Small intestine (tissue), 7 donors: Measurements from ENCODE around the gene LRRC53. TPM values are rescaled to one million over a fixed set of nuclear protein-coding genes. Genes with fewer than 3 reads are reported as not detected.

ENCODE experiments used
- DNase-seq, 2 donors: peaks; one replicate each; pipeline versions ENCODE4 v3.0.0 to v3.0.0-alpha.2; 2013
- FAIRE-seq: peaks from 2 replicates; lab custom pipeline; 2012; peaks lifted over from hg19 to GRCh38; lab: Jason Lieb, UNC
- H3K27ac ChIP-seq, 3 donors: one replicate each; pipeline ENCODE4 v1.5.1; 2013; ENCODE audit warnings: low read length in 2 of 3, mild to moderate bottlenecking in 2 of 3, control low read depth in 1 of 3, inconsistent platforms in 1 of 3, low read depth in 1 of 3, moderate library complexity in 1 of 3
- H3K27me3 ChIP-seq, 3 donors: one replicate each; pipeline ENCODE4 v1.6.1; 2013; ENCODE audit warnings: low read length in 3 of 3, inconsistent platforms in 1 of 3; ENCODE audit not compliant: control insufficient read depth in 3 of 3, insufficient read depth in 3 of 3
- H3K36me3 ChIP-seq, 3 donors: one replicate each; pipeline ENCODE4 v1.6.1; 2013; ENCODE audit warnings: low read length in 3 of 3, inconsistent platforms in 1 of 3, low read depth in 1 of 3, mild to moderate bottlenecking in 1 of 3, moderate library complexity in 1 of 3; ENCODE audit not compliant: control insufficient read depth in 3 of 3, insufficient read depth in 2 of 3
- H3K4me1 ChIP-seq, 3 donors: one replicate each; pipeline ENCODE4 v1.6.1; 2013; ENCODE audit warnings: low read length in 2 of 3, inconsistent platforms in 1 of 3, low read depth in 1 of 3, mild to moderate bottlenecking in 1 of 3, moderate library complexity in 1 of 3; ENCODE audit not compliant: control insufficient read depth in 3 of 3, insufficient read depth in 2 of 3
- H3K4me3 ChIP-seq, 3 donors: one replicate each; pipeline ENCODE4 v1.5.1; 2013; ENCODE audit warnings: low read length in 3 of 3, control low read depth in 1 of 3, inconsistent platforms in 1 of 3, low read depth in 1 of 3, mild to moderate bottlenecking in 1 of 3, moderate library complexity in 1 of 3
- H3K9me3 ChIP-seq, 2 donors: one replicate each; pipeline ENCODE4 v1.6.1; 2013; ENCODE audit warnings: low read depth in 1 of 2, low read length in 1 of 2; ENCODE audit not compliant: control insufficient read depth in 2 of 2, insufficient read depth in 1 of 2
- WGBS, 3 donors: extraction: QIAGEN DNeasy Blood & Tissue Kit; methylation state at CpG; one replicate each; pipeline ENCODE4 v1.1.7; 2013; 5-methylcytosine and 5-hydroxymethylcytosine counted together
- polyA plus RNA-seq, 4 donors: library from polyadenylated mRNA; stranded (reverse) in 3 of 4; unstranded in 1 of 4; fragments of 200-250 nt in 3 of 4; fragments of 120-200 nt in 1 of 4; gene quantifications; one replicate each; pipeline versions ENCODE4 v1.2.1 to v1.2.3, GENCODE V29; 2013
- donor health status: healthy with polysubstance abuse.
- donor health status: control.
- donor health status: control.
- donor health status: Bipolar disorder and iron deficiency.
- donor health status: healthy.

The LRRC53 gene
- polyA plus RNA-seq, 4 donors: 0.03 TPM; not detected in 3

DNA sequence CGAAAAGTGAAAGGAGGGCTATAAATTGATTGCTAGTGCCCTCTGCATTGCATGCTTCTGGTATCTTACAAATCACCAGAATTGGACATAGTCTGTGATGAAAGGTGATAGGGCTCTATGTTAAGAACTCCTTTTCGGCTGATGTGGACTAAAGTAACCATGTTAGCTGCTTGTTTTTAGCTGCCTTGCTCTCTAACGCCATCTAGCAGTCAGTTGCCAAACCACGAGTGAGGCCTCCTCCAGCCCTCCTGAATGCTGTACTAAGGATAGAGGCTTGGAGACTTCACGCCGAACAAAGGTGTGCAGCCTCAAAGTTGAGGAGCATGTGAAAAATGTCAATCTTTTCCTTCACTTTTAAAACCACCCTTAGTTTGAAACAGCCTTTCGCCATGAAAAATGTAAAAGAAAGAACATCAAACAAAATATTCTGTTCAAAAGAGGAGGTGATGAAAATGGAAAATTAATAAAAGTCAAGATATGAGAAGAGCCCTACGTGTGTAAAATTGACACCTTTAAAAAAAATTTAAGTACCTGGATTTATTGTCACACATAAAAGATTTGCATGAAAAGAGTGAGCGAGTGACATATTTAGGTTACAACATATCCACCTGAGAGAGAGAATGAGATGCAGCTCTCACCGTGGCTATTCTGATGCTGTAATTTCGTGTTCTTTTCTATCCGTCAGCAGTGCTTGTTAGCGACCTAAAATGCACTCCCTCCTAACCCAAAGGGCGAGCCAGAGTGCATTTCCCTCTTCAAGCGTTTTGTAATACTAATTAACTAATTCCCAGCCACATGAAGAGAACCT, 8.1 kb downstream of the LRRC53 start:
- DNase-seq (peak; percentile 47 to 53), FAIRE-seq (no peak)
- Histone ChIP-seq H3K4me1 (no peaks in the 10 kb centered on the region), H3K4me3 (no peak overlapping the region), H3K27ac (peak overlapping the region in 1 of 3 donors; percentile 32), H3K36me3 (no peaks in the 10 kb centered on the region), H3K9me3 (no peaks in the 10 kb centered on the region), H3K27me3 (no peaks in the 10 kb centered on the region)
- WGBS, 3 donors: 38 to 44% (median 43%) methylated on average over 15 of the region's 15 CpGs

DNA sequence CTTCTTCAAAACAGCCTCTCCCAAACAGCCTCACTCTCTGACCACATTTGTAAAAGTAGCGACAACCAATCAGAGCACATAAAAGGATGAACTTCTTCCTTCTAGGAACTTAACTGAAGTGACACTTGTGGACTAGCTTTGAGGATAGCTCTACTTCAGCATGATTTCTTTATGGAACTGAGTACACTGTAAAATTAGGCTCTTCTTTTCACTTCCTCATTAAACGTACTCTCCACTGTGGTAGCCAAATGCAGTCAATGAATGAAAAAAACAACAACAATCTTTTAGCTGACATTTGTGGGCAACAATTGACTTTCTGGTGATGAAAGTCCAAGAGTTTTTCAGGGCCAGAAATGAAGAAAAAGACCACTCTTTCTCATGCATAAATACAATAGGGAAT, 9.6 kb downstream of the LRRC53 start:
- Histone ChIP-seq H3K4me3 (no peak overlapping the region), H3K27ac (no peak overlapping the region), H3K4me1 (no peaks in the 10 kb centered on the region), H3K36me3 (no peaks in the 10 kb centered on the region), H3K27me3 (no peaks in the 10 kb centered on the region), H3K9me3 (no peaks in the 10 kb centered on the region)
- WGBS, 3 donors: 74 to 81% (median 77%) methylated on average over 2 of the region's 2 CpGs
- FAIRE-seq: no peak
- DNase-seq: no peak

DNA sequence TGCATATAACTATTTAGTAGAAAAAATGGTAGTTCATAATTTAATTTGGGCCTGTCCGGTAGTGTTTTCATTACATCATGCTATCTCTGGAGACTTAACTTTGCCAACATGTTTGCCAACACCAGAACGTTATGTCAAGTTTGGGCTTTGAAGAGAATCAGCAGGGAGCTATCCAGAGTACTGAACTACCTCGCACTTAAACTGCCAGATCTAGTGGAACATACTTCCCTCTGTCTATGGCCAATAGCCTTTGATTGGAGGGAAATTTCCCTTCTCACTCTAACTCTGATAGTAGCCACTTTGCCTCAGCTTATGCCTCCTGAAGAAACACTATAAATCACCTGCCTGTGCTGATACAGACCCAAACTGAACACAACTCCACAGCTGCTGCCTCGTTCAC, 10.0 kb downstream of the LRRC53 start:
- Histone ChIP-seq H3K9me3 (no peaks in the 10 kb centered on the region), H3K36me3 (no peaks in the 10 kb centered on the region), H3K27me3 (no peaks in the 10 kb centered on the region), H3K4me3 (no peak overlapping the region), H3K27ac (no peak overlapping the region), H3K4me1 (no peaks in the 10 kb centered on the region)
- DNase-seq (peak in 1 of 2 donors; percentile 30), FAIRE-seq (no peak)
- 34 to 41% (median 39%) methylated on average over 4 of the region's 4 CpGs for WGBS, 3 donors

DNA sequence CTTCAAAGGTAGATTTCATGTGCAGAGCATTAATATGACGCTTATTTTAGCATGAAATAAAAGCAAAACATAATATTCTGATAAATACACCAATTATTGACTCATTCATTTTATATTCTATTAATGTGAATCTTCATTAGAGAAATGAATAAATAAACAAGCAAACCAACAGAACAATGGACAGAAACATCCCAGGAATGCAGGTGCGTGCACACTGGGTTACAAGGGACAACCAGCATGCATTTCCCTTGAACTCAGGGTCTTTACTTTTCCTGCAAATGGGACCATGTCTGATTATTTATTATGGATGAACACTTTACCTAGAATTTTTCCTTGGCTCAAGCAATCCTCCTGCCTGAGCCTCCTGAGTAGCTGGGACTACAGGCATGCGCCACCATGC, 13.5 kb downstream of the LRRC53 start:
- WGBS, 3 donors: 77 to 87% (median 79%) methylated on average over 3 of the region's 3 CpGs
- no peaks in the 10 kb centered on the region for H3K27me3 ChIP-seq
- H3K9me3 ChIP-seq: no peaks in the 10 kb centered on the region
- no peaks in the 10 kb centered on the region for H3K36me3 ChIP-seq
- DNase-seq (no peak), FAIRE-seq (no peak)
- H3K4me1 ChIP-seq: no peaks in the 10 kb centered on the region
- no peak overlapping the region for H3K4me3 ChIP-seq
- no peak overlapping the region for H3K27ac ChIP-seq

DNA sequence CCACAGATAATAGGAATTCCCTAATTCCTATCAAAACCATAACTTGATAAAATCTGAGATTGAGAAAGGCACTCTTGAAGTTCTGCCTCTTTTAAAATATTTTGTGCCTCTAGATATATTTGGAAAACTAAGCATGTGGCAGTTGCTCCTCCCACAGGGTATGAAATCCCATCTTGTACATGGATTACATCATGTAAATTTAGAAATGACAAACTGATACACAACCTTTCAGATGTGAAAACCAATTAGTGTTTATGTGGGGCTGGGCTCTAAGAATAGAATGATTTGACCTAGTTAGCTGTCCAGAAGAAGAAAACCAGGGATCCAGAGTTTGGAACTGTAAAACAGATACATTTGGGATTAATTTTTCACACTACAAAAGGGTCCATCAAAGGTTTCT, 15.7 kb downstream of the LRRC53 start:
- FAIRE-seq (no peak), DNase-seq (no peak)
- Histone ChIP-seq H3K4me1 (no peaks in the 10 kb centered on the region), H3K9me3 (no peaks in the 10 kb centered on the region), H3K27me3 (no peaks in the 10 kb centered on the region), H3K36me3 (no peaks in the 10 kb centered on the region), H3K27ac (no peak overlapping the region), H3K4me3 (no peak overlapping the region)

DNA sequence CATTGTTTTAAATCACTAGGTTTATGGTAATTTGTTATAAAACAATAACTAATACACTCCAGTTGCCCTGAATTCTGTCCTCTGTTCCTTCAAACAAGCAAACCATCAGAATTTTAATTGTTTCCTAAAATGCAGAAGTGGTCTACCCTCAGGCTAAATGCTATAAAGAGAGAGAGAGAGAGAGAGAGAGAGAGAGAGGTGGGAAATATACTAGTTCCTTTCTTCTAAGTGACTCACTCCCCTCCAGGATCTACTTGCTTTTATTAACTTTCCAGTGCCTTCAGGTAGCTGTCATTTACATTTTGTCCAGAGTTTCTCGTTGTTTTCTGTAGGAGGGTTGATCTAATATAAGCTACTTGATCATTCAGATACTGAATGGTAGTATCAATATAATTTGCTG, 26.4 kb downstream of the LRRC53 start:
- no peak for FAIRE-seq
- Histone ChIP-seq H3K9me3 (no peaks in the 10 kb centered on the region), H3K4me3 (no peak overlapping the region), H3K4me1 (no peaks in the 10 kb centered on the region), H3K36me3 (no peaks in the 10 kb centered on the region), H3K27me3 (no peaks in the 10 kb centered on the region), H3K27ac (no peak overlapping the region)
- WGBS, 3 donors: 19 to 67% (median 22%) methylated on average over 1 of the region's 1 CpG
- no peak for DNase-seq

DNA sequence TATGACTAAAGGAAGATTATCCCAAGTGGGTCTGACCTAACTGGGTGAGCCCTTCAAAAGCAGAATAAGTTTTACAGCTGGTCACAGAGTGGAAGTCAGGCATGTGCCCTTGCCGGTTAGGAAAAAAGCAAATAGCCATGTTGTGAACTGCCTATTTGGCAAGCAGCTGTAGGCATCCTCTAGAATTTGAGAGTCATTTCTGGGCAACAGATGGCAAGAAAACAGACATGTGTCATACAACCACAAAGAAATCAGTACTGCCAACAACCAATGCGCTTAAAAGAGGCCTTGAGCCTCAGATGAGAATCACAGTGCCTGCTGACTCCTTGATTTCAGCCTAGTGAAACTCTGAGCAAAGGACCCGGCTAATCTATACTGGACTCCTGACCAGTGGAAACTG, 26.8 kb downstream of the LRRC53 start:
- DNase-seq (no peak), FAIRE-seq (no peak)
- 76 to 84% (median 84%) methylated on average over 3 of the region's 3 CpGs for WGBS, 3 donors
- H3K27me3 ChIP-seq: no peaks in the 10 kb centered on the region
- H3K27ac ChIP-seq: no peak overlapping the region
- H3K36me3 ChIP-seq: no peaks in the 10 kb centered on the region
- no peaks in the 10 kb centered on the region for H3K9me3 ChIP-seq
- H3K4me3 ChIP-seq: no peak overlapping the region
- no peaks in the 10 kb centered on the region for H3K4me1 ChIP-seq

DNA sequence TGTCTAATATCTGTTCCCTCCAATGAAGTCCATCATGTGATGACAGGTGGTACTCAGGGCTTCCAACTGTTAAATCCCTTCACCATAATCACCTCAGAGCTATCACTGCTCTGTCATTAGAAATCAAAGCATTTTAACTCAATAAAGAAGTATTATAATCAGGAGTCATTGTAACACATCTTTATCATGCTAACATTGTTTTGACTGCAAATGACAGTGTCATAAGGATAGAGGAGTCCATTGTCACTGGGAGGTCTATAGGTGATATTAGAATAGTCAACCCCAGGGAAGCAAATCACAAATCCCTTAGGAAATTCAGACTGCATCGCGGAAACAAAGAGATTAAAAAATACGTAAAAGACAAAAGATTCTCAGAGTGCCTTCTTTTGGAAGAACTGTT, 30.8 kb downstream of the LRRC53 start:
- FAIRE-seq: no peak

DNA sequence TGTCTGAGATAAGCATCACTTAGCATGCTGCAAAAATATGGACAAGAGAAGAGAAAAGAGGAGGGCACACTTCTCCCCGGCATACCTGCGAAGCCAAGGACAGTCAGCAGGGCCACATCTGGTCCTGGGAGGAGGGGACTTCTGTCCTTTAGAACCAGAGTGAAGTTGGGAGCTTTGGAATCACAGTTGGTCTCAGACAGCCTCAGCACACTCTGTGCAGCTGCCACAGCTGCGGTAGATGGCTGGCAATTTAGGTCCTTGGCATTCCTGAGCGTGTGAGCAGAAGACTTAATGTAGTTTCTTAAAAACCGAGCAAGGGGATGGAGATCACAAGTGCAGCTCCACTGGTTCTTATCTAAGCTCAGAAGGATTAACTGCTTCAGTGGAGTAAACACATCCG, 32.3 kb downstream of the LRRC53 start:
- FAIRE-seq (no peak), DNase-seq (no peak)
- no peaks in the 10 kb centered on the region for H3K36me3 ChIP-seq
- no peaks in the 10 kb centered on the region for H3K4me1 ChIP-seq
- peaks cover 0 to 2% (median 0%) of the 10 kb centered on the region in 3 donors for H3K27me3 ChIP-seq
- 71 to 74% (median 71%) methylated on average over 6 of the region's 6 CpGs for WGBS, 3 donors
- H3K9me3 ChIP-seq: no peaks in the 10 kb centered on the region
- no peak overlapping the region for H3K27ac ChIP-seq
- no peak overlapping the region for H3K4me3 ChIP-seq

More for the DNA sequence above, 30.8 kb downstream of the LRRC53 start:
- no peak for DNase-seq
- Histone ChIP-seq H3K27ac (no peak overlapping the region), H3K36me3 (no peaks in the 10 kb centered on the region), H3K27me3 (peaks cover 0 to 2% (median 0%) of the 10 kb centered on the region in 3 donors), H3K4me3 (no peak overlapping the region), H3K4me1 (no peaks in the 10 kb centered on the region), H3K9me3 (no peaks in the 10 kb centered on the region)
- WGBS, 3 donors: 82 to 91% (median 82%) methylated on average over 3 of the region's 3 CpGs
